Neural cell (in vitro differentiated cells): ENCODE measurements around the gene THAP4.

Experiments used
- CTCF ChIP-seq: fragments of 450-650 bp; IDR thresholded peaks from 2 replicates; pipeline ENCODE4 v1.5.1; 2014; ENCODE audit warnings: antibody characterized with exemption, mild to moderate bottlenecking, moderate library complexity; ENCODE audit not compliant: poor library complexity, severe bottlenecking
- EZH2 ChIP-seq: fragments of 200-600, 300-800 bp; shearing (Covaris generic), sonication (generic); IDR thresholded peaks from 2 replicates; pipeline ENCODE4 v1.6.1; 2014; ENCODE audit warnings: antibody characterized with exemption, low read length, borderline replicate concordance, mild to moderate bottlenecking; ENCODE audit not compliant: insufficient read depth, poor library complexity, severe bottlenecking
- SMC3 ChIP-seq: fragments of 450-650 bp; conservative IDR thresholded peaks from 2 replicates; pipeline ENCODE4 v1.6.1; 2014; ENCODE audit warnings: antibody characterized with exemption, mild to moderate bottlenecking, moderate library complexity; ENCODE audit not compliant: poor library complexity

DNA sequence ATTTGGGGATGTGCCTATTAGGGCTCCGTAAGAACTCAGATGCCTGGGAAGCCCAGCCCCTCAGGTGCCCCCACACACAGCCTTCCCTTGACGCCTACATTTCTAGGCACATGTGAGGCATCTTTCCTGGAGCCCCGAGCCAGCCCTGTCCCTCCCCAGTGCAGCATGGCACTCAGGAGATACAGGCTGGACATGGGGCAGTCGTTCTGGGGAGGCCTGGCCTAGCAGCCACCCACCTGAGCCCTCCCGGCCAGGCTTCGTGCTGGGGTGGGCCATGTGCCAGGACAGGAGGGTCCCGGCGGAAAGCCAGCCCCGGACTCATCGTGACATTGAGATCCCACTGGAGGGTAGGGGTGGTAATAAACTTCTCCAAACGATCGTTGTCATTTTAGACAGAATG lies 63.2 kb downstream of the THAP4 start:
- TF ChIP-seq SMC3 (no peak), CTCF (no peak), EZH2 (no peak)
